ENCODE measurements around the gene AUTS2.
A peak's percentile ranks its signal among the peaks of the same experiment; 100 is the strongest.

AUTS2 gene

GRCh38 chr7:70599446-70600190 lies 1001.3 kb downstream of the AUTS2 start:
- no peak for DNase-seq

- DNase-seq, result no peak
Observed at GRCh38 chr7:70600993-70601392, 1002.7 kb downstream of the AUTS2 start.

- no peak for DNase-seq
Observed at GRCh38 chr7:70602117-70602516, 1003.8 kb downstream of the AUTS2 start.

GRCh38 chr7:70607281-70607680 lies 1009.0 kb downstream of the AUTS2 start:
- no peak for DNase-seq

GRCh38 chr7:70607759-70608158 lies 1009.5 kb downstream of the AUTS2 start:
- no peak for DNase-seq

- DNase-seq, result no peak
Observed at GRCh38 chr7:70608229-70608628, 1010.0 kb downstream of the AUTS2 start.

- DNase-seq, result no peak
Observed at GRCh38 chr7:70612811-70613210, 1014.5 kb downstream of the AUTS2 start.

GRCh38 chr7:70614237-70615045 lies 1016.2 kb downstream of the AUTS2 start:
- DNase-seq, result peak; percentile 75

- no peak for DNase-seq
Observed at GRCh38 chr7:70615066-70615606, 1016.9 kb downstream of the AUTS2 start.

GRCh38 chr7:70616211-70616610 lies 1017.9 kb downstream of the AUTS2 start:
- no peak for DNase-seq

GRCh38 chr7:70616821-70617220 lies 1018.5 kb downstream of the AUTS2 start:
- no peak for DNase-seq

GRCh38 chr7:70618020-70618551 lies 1019.8 kb downstream of the AUTS2 start:
- DNase-seq, result no peak

- no peak for DNase-seq
Observed at GRCh38 chr7:70619130-70619529, 1020.9 kb downstream of the AUTS2 start.

GRCh38 chr7:70619659-70620058 lies 1021.4 kb downstream of the AUTS2 start:
- DNase-seq, result no peak

GRCh38 chr7:70620333-70621055 lies 1022.2 kb downstream of the AUTS2 start:
- no peak for DNase-seq

- no peak for DNase-seq
Observed at GRCh38 chr7:70621954-70622600, 1023.8 kb downstream of the AUTS2 start.

- no peak for DNase-seq
Observed at GRCh38 chr7:70622936-70623335, 1024.7 kb downstream of the AUTS2 start.

GRCh38 chr7:70624500-70625103 lies 1026.3 kb downstream of the AUTS2 start:
- no peak for DNase-seq

- no peak for DNase-seq
Observed at GRCh38 chr7:70627461-70627860, 1029.2 kb downstream of the AUTS2 start.

- DNase-seq, result no peak
Observed at GRCh38 chr7:70630440-70630817, 1032.2 kb downstream of the AUTS2 start.

- DNase-seq, result no peak
Observed at GRCh38 chr7:70630818-70631457, 1032.7 kb downstream of the AUTS2 start.

GRCh38 chr7:70631718-70632117 lies 1033.4 kb downstream of the AUTS2 start:
- DNase-seq, result no peak
